ENCODE data around the gene HCFC1.

HCFC1 gene

DNA sequence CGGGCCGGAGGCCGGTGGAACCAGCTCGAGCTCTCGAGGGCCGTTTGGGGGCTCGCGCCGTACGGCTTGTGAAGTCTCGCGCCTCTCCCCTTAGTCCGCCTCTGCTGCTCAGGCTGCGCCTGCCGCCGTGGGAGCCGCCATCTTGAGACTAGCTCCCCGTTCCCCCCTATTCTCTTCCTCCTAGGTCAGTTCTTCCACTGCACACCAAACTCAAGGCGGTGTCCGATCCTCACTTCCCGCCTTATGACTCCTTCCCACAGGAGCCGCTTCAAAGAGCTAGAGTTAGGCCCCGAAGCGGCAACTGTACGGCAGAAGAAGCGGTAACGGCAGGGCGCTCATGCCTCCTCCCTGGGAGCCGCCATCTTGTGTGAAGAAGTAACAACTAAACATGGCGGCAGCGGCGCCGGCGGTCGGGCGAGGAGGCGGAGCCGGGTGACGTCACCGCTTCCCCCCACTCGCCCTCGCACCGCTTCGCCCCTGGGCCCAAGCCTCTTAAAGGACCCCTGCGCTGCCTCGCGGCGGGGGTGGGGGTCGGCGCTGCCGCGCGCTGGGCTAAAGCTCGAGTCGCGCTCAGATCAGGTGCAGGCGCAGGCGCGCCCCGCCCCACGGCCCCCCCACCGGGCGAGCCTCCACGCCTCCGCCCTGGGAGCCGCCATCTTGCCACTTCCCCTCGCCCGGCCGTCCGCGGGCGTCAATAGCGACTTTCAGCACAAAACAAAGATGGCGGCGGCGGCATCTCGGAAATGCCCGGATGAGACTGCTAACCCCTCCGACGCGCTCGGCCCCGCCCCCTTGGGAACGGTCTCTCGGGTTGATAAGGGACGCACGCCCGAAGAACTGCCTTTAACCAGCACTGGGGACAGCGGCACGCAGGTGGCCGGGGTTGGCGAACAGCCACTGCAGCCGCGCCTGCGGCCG is at the start of gene HCFC1:
HCFC1 (minus strand) TSS at position 369 of the 918 bp plus-strand sequence. CDS start 978 bp downstream, outside the sequence.
- DNase-seq (ENCODE audit: extremely low read depth in 1 of 2, low read depth in 1 of 2) = peak; percentile 77 to 92

DNA sequence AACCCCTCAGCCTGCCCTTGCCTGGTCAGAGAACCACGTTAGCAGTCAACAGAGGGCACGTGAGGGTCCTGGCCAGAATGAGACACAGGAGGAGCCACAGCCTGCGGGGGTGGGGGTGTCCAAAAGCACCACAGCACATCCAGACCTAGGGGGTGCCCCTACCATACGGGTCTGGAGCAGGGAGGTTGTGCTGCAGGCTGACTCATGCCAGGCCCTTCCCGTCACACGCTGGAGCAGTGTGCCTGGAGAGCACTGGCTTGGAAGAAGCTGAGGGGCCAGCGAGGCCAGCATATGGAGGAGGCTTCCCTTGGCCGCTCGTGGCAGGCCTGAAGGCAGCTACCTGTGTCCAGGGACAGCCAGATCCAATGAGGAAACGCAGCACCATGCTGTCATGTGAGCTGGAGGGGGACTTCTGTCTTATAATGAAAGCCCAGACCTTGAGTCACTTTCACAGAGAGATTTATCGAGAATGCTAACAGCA is 49.6 kb upstream of the HCFC1 start:
- DNase-seq (ENCODE audit: extremely low read depth in 1 of 2, low read depth in 1 of 2) = no peak

DNA sequence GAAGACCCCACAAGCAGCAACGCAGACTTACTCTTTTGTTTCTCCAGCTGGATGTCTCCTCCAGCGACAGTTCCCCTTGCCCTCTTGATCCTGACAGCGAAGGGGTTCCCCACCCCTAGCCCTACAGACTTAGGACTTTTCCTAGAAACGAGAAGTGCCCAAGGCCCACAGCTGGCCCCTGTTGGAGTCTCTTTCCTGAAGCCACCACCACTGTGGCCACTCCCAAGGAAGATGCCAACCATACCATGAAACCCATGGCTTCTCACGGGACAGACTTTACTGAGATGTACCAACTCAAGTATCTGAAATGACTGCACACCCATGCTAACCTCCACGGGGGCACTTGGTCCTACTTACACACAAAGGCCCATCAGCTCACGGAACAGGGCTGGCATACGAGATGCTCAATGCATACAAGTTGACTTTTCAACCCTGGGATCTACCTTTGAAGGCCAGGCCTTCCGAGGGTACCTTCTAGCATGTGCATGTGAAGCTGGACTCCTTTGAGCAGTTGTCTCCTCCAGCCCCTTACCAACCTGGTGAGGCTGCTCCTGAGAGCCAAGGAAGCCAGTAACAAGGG is 49.0 kb upstream of the HCFC1 start:
- no peak for DNase-seq (ENCODE audit: extremely low read depth in 1 of 2, low read depth in 1 of 2)

DNA sequence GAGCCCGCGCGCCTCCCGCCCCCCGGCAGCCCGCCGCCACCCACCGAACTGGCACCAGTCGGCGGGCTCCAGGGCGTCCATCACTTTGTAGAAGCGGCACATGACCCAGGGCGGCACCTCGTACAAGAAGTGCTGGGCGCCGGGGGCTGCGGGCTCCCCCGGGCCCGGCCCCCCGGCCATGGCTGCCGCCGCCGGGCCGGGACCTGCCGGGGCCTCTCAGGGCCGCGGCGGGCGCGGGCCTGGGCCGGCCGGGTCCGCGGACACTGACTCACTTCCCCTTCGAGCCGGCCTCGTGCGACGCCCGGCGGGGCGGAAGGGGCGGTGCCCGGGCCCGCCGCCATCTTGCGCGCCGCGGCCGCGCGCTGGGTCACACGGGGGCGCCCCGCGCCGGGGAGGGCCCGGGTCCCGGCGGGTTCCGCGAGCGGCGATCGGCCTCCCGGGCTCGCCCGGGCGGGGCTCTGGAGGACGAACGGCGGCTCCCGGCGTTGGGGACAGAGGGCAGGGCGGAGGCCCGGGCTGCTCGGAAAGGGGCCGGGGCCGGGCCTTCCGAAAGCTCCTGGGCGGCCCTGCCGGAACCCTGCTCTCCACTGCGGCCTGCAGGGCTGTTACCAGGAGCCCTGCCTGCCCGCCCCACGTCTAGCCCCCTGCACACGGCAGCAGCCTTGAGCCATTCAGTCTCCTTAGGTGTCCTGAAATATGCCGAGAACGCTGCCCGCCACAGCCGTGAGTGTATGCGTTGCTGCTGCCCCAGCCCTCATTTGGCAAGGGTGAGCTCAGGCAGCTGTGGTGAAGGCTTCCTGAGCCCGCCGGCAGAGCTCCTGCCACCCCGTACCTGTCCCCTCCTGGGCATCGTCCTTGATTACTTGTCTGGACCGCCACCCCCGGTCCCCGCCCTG is 48.3 kb upstream of the HCFC1 start, which contains the start of gene IRAK1:
IRAK1 (minus strand) TSS at position 270 of the 896 bp plus-strand sequence; CDS start at position 180, 90 bp downstream.
- peak in 1 of 2 donors; percentile 37 for DNase-seq (ENCODE audit: extremely low read depth in 1 of 2, low read depth in 1 of 2)

DNA sequence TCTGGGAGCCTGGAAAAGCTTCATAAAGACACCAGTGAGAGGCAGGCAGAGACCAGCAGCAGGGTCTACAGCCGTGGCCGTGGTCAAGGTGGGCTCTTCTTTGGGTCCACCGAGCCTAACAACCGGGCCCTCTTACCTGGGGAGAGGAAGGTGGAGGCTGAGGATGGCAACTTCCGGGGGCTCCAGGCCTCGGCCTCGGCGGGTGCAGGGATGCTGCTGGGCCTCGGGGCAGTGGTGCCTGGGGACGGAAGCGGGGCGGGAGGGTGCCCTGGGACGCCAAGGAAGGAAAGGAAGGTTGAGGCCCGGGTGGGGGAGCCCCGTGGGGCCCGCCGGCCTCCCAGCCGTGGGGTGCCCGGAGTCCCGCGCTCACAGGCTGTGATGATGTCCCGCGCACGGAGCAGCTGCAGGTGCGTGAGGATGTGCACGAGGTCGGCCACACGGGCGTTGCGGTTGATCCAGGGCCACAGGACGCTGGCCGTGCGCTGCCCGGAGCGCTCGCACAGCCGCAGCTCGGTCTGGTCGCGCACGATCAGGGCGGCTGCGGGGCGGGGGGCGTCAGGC is 47.5 kb upstream of the HCFC1 start:
- DNase-seq (ENCODE audit: extremely low read depth in 1 of 2, low read depth in 1 of 2) = no peak

DNA sequence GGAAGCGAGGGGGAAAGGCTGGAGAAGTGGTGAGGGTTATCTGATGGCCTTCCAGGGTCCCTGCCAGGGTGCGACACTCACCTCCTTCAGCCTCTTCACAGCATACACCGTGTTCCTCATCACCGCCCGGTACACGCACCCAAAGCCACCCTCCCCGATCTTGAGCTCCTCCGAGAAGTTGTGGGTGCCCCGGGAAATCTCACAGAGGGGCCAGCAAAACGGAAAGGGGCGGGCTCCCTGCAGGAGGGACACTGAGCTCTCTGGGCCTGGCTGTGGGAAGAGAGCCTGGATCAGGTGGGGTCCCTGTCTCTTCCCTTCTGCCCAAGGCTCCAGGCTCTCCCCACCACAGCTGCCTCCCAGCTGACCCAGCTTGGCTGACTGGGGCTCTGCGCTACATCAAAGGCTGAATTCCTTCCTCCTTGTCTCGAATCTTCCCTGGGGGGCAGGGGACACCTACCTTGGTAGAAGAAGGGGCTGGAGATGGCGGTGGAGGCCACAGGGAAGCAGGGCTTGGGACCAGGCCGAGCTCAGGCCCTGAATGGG is 47.0 kb upstream of the HCFC1 start:
- no peak for DNase-seq (ENCODE audit: extremely low read depth in 1 of 2, low read depth in 1 of 2)

DNA sequence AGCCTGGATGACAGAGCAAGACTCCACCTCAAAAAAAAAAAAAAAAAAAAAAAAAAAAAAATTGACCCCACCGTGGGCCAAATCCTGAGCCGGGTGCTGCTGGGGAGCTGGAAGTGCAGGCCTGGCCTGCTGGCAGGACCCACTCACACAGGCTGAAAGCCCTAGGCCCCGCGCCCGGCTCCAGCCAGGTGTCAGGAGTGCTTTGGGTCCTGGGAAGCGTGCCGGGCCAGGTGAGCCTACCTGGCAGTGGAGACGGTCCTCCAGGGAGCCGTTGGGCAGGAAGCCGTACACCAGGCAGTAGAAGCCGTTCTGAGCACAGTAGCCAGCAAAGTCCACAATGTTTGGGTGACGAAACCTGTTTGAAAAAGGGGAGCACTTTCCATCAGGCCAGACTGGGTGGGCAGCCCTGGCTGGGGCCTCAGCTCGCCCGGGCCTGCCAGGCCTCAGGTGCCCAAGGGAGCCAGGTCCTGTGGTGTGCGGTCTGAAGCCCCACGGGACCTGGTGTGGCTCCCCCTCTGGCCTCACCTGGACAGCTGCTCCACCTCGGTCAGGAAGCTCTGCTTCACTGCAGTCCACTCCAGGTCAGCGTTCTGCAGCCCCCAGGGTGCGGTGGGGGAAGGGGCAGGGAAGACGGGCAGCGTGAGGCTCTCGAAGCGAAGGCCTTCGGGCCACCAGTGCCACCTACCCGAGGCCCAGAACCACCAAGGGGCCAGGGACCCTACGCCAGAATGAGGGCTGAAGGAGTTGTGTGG is 46.3 kb upstream of the HCFC1 start:
- DNase-seq (ENCODE audit: extremely low read depth in 1 of 2, low read depth in 1 of 2) = no peak

DNA sequence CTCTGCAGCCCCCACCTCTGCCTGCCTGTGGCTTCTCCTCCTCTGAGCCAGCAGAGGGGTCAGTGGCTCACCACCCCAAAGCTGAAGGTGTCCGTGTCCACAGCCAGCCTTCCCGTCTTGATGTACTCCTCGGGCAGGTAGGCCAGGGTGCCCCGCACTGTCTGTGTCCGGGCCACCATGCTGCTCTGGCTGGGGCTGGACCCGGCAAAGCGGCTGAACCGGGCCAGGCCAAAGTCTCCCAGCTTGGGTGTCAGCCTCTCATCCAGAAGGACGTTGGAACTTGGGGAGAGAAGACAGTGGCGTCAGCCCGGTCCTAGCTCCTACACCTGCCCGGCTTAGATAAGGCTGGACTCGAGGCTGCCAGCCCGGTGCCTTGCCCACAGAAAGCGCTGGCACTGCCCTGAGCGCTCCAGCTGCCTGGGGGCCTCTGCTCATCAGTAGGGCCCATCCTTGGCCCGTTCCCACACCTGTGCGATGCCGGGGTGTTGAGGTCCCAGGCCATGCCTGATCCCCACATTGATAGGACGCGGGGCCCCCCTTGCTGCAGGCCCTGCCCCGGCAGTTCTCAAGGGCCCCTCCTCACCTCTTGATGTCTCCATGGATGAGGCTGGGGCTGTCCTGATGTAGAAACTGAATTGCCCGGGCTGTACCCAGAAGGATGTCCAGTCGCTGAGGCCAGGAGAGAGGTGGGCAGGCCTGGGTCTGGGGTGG is 44.9 kb upstream of the HCFC1 start:
- no peak for DNase-seq (ENCODE audit: extremely low read depth in 1 of 2, low read depth in 1 of 2)

DNA sequence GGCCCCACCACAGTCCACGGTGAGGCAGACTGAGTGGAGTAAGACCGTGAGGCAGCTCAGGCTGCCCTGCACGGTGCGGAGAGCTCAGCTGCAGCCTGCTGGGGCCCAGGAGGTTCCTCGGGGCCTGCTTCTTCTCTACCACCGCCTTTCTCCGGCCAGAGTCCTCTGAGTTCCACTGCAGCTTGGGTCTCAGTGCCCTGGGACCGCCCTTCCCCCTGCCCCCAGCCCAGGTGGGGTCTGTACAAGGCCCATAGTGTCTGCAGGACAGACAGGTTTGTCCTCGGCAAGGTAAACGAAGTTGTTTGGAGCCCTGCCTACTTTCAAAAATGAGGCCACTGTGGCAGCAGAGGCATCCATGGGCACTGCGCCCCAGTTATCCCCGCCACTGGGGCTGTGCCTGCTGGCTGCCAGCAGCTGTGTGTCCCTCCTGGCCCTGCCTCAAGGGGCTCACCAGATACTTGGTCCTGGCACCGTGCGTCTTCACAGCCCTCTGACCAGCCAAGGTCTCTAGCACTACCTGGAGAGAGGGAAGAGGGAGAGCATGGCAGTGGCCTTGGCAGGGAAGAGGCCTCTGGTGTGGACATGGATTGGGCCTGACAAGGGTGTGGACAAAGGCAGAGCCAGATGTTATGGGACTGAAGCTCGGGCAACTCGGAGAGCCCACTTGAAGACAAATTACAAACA is 44.1 kb upstream of the HCFC1 start:
- DNase-seq (ENCODE audit: extremely low read depth in 1 of 2, low read depth in 1 of 2) = no peak

DNA sequence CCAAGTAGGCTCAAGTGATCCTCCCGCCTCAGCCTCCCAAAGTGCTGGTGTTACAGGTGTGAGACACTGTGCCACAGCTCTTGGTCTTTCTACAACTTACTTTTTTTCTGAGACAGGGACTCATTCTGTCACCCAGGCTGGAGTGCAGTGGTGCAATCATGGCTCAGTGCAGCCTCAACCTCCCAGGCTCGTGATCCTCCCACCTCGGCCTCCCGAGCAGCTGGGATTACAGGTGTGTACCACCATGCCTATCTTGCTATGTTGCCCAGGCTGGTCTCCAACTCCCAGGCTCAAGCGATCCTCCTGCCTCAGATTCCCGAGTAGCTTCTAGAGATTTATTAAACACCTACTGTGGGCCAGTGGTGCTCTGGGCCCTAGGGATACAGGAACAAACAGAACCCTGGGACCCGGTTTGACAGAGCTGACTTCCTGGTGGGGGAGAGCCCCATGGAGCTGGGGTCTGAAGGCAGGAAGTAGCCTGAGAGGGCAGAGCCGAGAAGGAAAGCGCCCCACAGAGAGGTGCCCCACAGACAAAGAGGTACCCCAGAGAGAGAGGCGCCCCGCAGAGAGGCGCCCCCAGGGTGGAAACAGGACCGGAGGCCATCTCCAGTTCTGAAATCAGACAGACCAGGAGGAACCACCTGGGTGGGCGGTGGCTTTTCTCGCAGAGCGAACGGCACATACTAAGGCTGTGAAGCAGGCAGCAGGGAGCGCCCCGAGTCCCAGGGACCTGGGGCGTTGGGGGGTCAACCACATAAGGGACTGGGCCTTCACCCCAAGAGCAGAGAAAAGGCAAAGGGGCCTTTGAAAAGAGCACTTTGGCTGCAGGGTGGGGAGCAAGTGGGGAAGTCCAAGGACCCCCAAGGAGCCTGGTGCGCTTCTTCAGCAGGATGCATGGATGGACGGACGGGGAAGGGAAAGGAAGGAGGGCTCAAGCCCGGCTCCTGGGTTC is 43.1 kb upstream of the HCFC1 start:
- no peak for DNase-seq (ENCODE audit: extremely low read depth in 1 of 2, low read depth in 1 of 2)

DNA sequence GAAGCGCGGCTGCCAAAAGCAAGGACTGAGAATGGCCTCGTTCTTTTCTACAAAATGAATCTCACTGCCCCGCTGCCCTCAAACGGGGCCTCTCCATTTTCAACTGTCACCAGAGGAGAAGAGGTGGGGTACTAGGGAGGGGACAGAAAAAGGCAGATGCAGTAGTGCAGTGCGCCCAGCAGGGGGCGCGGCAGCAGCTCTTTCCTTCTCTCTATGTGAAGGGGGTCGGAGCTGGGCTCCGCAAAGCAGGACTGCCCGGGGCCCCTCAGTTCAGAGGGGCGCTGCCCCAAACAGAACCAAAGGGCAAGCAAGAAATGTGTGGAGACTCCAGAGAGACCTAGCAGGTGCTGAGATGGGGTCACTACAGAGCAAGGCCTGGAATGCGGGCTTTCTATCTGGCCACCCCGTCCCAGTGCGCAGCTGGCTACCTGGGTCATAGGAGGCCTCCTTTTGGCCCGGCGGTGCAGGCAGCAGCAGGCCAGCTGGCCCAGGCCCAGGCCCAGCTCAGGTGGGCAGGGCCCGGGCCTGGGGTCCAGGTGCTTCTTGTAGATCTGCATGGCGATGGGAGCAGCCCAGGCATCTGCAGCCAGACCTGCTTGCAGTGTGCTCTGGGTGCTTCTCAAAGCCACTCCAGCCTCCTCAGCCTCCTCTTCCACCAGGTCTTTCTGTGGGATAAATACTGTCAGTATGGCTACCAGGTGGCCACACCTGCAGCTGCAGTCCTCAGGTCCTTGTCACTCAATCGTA is 42.2 kb upstream of the HCFC1 start:
- peak; percentile 19 to 33 for DNase-seq (ENCODE audit: extremely low read depth in 1 of 2, low read depth in 1 of 2)

DNA sequence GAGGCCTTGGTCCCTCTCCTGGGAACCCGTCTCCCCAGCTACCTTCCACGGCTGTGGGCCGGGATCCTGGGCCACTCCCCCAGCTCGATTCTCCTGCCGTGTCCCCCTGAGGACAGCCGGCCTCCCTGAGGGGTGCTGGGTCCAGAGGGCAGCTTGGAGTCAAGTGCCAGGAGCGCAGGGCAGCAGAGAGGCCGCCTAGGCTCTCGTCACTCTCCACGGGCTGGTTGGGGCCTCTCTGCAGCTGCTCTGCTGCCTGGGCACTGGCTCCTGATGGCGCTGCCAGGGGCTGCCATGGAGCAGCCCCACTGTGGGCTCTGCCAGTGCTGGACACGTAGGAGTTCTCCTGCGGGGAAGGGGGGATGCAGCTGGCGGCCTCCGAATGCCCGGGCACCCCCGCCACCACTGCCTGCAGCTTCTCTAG is 41.4 kb upstream of the HCFC1 start:
- no peak for DNase-seq (ENCODE audit: extremely low read depth in 1 of 2, low read depth in 1 of 2)

DNA sequence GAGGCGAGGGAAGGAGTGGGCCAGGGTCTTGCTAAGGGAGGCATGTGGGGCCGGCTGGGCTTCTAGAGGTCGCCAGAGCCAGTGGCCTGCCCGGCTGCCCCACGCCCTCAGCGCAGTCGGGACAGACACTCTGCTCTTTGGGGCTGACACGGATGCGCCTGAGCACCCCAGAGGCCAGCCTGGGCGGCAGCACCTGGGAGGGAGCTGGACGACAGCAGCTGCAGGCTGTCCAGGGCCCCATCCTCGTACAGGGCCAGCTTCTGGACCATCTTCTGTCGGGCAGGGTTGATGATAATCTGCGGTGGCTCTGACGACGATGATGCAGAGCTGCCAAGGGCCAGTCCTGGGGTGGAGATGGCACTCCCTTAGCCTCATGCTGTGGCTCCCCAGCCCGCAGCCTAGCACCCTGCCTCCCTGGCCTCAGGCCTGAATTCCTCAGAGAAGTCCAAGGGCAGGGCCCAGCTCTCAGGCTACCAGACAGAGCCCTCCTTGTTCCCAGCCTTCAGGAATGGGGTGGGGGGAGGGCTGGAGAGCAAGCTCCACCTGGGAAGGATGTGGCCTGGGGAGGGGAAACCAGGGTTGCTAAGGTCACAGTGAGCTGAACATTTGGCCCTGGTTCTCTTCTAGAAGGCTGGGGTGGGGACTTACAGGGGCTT is 40.8 kb upstream of the HCFC1 start:
- no peak for DNase-seq (ENCODE audit: extremely low read depth in 1 of 2, low read depth in 1 of 2)

DNA sequence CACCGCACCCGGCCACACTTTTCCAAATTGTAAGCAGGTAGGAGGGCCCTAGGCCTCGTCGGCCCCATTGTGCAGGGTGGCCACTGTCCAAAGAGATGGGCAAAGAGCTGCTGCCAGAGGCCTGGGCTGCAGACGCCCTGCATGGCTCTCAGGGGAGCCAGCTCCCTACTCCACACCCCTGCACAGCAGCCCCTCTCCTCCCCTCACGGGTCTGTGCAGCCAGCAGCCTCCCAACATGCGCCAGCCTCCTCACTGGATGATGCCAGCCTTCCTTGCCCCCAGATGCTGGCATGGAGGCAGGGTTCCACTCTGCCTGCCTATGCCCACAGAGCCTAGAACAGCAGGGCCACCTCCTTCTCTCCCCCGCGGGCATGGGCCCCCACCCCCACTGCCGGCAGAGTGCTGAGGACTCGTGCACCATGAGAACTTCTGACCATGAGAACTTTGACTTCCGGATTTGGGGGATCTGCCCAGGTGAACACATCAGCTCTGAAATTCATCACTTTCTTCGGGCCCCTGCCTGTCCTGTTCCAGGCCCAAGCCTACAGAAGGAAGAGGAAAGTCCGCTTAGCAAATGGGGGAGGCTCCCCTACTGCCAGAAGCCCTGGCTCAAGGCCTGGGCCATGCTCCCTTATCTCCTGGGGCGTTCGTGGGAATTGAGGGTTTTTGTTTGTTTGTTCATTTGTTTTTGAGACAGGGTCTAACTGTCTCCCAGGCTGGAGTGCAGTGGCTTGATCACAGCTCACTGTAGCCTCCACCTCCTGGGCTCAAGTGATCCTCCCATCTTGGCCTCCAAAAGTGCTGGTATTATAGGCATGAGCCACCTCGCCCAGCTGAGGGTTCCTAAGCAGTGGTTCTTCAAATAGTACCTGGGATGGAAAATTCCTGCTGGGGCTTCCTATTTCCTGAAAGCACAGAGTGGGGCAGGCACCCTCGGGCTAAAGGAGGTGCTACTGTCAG is 40.0 kb upstream of the HCFC1 start:
- DNase-seq (ENCODE audit: extremely low read depth in 1 of 2, low read depth in 1 of 2) = no peak
